Activated naive CD8-positive, alpha-beta T cell (primary cell): ENCODE results near the gene MAN1A2.

Experiments used
- H3K27ac Mint-ChIP-seq: one replicate; pipeline ENCODE4 v1.8.0; 2021; ENCODE audit warnings: mixed read lengths
- H3K27me3 Mint-ChIP-seq: one replicate; pipeline ENCODE4 v1.8.0; 2021; ENCODE audit warnings: mixed read lengths
- H3K36me3 Mint-ChIP-seq: one replicate; pipeline ENCODE4 v1.8.0; 2021; ENCODE audit warnings: mixed read lengths
- H3K4me1 Mint-ChIP-seq: one replicate; pipeline ENCODE4 v1.8.0; 2021; ENCODE audit warnings: low read depth, mixed read lengths
- H3K4me3 Mint-ChIP-seq: one replicate; pipeline ENCODE4 v1.8.0; 2021; ENCODE audit warnings: mild to moderate bottlenecking, mixed read lengths
- H3K9me3 Mint-ChIP-seq: one replicate; pipeline ENCODE4 v1.8.0; 2021; ENCODE audit warnings: low read depth, mixed read lengths

Gene MAN1A2

DNA sequence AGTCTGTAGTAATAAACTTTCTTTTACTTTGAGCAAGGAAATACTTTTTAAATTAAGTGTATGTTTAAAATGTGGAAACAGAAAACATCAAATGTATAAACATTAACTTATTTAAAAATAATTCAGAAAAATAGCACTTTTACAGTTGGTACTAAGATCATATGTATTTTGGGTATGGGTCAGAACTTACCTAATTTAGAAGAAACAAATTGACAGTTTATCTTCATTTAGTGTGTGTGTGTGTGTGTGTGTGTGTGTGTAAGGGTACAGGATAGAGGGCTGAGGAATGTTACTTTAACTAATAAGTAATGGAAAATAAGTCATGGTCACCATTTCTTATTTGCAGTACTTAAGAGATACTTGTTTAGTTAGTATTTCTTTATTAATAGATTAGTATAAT lies 3.3 kb downstream of the MAN1A2 start:
- H3K36me3 Mint-ChIP-seq = peaks cover 4% of the 10 kb centered on the region
- H3K4me3 Mint-ChIP-seq = peak overlapping the region; percentile 96
- no peaks in the 10 kb centered on the region for H3K9me3 Mint-ChIP-seq
- H3K27me3 Mint-ChIP-seq = no peaks in the 10 kb centered on the region
- H3K27ac Mint-ChIP-seq = no peak overlapping the region
- peaks cover 70% of the 10 kb centered on the region for H3K4me1 Mint-ChIP-seq

DNA sequence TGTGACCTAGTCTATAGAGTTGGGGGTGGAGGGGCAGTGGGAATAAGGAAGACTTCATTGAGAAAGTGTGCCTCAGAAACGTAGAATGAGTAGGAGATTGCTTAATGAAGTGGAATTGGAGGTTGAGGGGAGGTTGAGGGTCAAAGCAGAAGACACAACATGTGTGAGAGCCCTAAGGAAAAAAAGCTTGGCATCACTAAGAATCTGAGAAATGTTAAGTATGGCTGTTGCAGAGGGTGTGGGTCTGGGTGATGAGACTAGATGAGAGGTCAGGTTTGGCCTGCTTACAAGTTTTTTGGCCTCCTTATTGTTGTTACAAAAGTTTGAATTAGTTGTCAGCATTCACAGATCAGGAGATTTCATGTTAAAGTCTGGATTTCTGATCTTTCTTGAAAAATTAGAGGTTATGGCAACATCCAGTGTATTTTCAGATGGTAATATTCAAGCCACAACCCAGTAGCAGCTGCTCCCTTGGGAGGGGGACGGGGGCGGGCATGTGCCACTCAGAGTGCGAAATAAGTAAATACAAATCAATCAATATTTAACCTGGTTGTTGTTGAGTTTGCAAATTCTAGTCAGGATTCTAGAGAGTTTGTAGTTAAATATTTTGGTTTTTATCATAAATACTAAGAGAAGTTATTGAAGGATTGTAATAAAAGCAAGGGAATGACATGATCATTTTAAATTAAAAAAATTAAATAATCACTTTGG lies 4.3 kb downstream of the MAN1A2 start:
- no peaks in the 10 kb centered on the region for H3K27me3 Mint-ChIP-seq
- H3K4me1 Mint-ChIP-seq = peaks cover 67% of the 10 kb centered on the region
- H3K9me3 Mint-ChIP-seq = peaks cover 4% of the 10 kb centered on the region
- peak overlapping the region; percentile 72 for H3K4me3 Mint-ChIP-seq
- peaks cover 8% of the 10 kb centered on the region for H3K36me3 Mint-ChIP-seq
- no peak overlapping the region for H3K27ac Mint-ChIP-seq

DNA sequence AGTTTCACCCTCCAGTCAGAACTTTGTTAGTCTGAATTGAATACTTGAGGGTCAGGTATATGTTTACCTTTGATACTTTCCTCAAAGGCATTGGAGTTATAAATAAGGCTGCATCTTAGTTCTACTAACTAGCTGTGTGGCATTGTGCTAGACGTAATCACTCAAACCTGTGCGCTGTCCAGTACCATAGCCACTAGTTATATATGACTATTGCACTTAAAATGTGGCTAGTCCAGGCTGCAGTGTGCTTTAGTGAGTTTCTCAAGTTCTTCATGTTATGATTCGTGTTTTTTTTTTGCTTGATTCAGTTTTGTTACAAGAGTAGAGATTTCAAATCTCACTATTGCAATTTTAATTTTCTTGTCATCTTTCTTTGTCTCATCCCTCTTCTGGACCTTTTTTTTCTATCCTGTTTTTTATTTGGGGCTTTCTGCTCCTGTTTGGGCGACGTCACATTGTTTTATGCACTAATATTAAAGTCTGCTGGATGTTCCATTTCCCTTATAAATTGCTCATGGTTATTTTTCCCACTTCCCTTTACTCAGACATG lies 5.7 kb downstream of the MAN1A2 start:
- peak overlapping the region; percentile 34 for H3K27ac Mint-ChIP-seq
- peaks cover 5% of the 10 kb centered on the region for H3K9me3 Mint-ChIP-seq

DNA sequence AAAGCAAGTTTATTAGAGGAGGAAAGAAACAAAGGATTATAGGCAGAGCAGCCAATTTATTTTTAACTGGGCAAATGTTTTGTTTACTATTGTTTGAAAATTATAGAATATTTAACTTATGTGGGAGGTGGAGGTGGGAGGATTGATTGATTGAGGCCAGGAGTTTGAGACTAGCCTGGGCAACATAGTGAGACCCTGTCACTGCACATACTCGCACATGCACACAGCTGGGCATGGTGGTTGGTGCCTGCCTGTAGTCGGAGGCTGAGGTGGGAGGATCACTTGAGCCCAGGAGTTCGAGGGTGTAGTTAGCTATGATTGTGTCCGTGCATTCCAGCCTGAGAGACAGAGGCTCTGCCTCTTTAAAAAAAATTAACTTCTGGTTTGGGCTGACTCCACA lies 6.7 kb downstream of the MAN1A2 start:
- H3K4me3 Mint-ChIP-seq = no peak overlapping the region
- peaks cover 62% of the 10 kb centered on the region for H3K4me1 Mint-ChIP-seq

More for the DNA sequence above, 5.7 kb downstream of the MAN1A2 start:
- Mint-ChIP-seq H3K4me3 (no peak overlapping the region), H3K27me3 (no peaks in the 10 kb centered on the region), H3K36me3 (peaks cover 9% of the 10 kb centered on the region), H3K4me1 (peaks cover 64% of the 10 kb centered on the region)

DNA sequence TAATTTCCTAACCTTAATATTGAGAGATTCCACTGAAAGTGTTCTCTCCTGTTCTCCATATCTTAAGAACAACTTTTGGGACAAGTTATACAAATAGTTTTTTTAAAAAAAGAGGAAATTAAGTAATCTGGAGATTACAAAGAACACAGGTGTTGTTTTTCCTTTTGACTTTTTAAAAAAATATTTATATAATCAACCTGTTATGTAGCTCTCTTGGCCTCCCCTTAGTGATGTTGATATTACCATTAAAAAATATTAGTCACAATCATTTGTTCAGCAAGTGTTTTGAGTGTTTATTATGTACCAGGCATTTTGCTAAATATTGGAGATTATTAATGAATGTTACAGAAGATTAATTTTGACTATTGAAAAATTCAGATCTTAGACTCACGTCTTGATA lies 8.1 kb downstream of the MAN1A2 start:
- Mint-ChIP-seq H3K27me3 (no peaks in the 10 kb centered on the region), H3K36me3 (peaks cover 12% of the 10 kb centered on the region), H3K4me3 (no peak overlapping the region)

More for the DNA sequence above, 6.7 kb downstream of the MAN1A2 start:
- Mint-ChIP-seq H3K27ac (no peak overlapping the region), H3K27me3 (no peaks in the 10 kb centered on the region), H3K9me3 (peaks cover 5% of the 10 kb centered on the region), H3K36me3 (peaks cover 9% of the 10 kb centered on the region)

DNA sequence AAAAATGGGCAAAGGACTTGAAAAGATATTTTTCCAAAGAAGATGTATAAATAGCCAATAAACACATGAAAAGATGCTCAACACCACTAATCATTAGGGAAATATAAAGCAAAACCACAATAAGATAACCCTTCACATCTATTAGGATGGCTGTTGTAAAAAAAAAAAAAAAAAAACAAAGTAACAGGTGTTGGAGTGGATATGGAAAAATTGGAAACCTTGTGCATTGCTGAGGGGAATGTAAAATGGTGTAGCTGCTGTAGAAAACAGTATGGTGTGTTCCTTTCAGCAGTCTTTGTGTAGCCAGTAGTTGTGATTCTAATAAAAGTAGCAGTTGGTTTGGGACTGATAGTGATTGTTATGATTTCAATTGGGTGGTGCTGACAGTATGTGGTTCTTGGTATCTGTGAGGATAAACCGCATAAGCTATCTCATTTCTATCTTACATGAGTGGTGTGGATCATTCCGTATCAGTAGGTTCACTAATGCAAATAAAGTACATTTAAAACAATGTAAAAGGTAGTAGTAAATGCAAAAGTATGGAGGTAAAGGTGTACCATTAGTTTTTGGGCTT lies 19.9 kb downstream of the MAN1A2 start:
- peaks cover 73% of the 10 kb centered on the region for H3K4me1 Mint-ChIP-seq
- no peaks in the 10 kb centered on the region for H3K27me3 Mint-ChIP-seq
- H3K9me3 Mint-ChIP-seq = peaks cover 19% of the 10 kb centered on the region
- H3K36me3 Mint-ChIP-seq = peaks cover 7% of the 10 kb centered on the region
- H3K4me3 Mint-ChIP-seq = no peak overlapping the region
- no peak overlapping the region for H3K27ac Mint-ChIP-seq

More for the DNA sequence above, 8.1 kb downstream of the MAN1A2 start:
- Mint-ChIP-seq H3K4me1 (peaks cover 58% of the 10 kb centered on the region), H3K27ac (no peak overlapping the region), H3K9me3 (peaks cover 5% of the 10 kb centered on the region)

DNA sequence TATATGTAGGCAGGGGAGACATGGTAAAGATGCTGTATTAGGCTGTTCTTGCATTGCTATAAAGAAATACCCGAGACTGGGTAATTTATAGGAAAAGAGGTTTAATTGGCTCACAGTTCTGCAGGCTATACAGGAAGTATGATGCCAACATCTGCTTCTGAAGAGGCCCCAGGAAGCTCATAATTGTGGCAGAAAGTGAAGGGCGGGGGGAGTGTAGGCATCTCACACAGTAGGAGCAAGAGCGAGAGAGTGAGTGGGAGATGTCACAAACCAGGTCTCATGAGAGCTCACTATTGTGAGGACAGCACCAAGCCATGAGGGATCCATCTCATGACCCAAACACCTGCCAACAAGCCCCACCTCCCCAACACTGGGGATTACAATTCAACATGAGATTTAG lies 21.1 kb downstream of the MAN1A2 start:
- no peak overlapping the region for H3K4me3 Mint-ChIP-seq
- H3K27me3 Mint-ChIP-seq = no peaks in the 10 kb centered on the region
- H3K4me1 Mint-ChIP-seq = peaks cover 83% of the 10 kb centered on the region
- H3K27ac Mint-ChIP-seq = peak overlapping the region; percentile 22
- H3K36me3 Mint-ChIP-seq = peaks cover 4% of the 10 kb centered on the region
- peaks cover 15% of the 10 kb centered on the region for H3K9me3 Mint-ChIP-seq

DNA sequence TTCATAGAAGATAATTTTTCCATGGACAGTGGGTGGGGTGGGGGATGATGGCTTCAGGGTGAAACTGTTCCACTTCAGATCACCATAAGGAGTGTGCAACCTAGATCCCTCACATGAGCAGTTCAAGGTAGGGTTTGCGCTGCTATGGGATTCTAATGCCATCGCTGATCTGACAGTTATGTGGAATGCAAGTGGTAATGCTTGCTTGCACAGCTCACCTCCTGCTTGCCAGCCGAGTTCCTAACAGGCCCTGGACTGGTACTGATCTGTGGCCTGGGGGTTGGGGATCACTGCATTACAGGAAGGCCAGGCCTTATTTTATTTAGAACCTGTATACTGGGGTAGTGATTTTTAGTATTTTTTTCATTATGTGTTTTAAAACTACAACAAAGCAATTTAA lies 22.0 kb downstream of the MAN1A2 start:
- Mint-ChIP-seq H3K4me3 (no peak overlapping the region), H3K36me3 (no peaks in the 10 kb centered on the region), H3K27ac (no peak overlapping the region), H3K9me3 (peaks cover 9% of the 10 kb centered on the region), H3K27me3 (no peaks in the 10 kb centered on the region), H3K4me1 (peaks cover 88% of the 10 kb centered on the region)

DNA sequence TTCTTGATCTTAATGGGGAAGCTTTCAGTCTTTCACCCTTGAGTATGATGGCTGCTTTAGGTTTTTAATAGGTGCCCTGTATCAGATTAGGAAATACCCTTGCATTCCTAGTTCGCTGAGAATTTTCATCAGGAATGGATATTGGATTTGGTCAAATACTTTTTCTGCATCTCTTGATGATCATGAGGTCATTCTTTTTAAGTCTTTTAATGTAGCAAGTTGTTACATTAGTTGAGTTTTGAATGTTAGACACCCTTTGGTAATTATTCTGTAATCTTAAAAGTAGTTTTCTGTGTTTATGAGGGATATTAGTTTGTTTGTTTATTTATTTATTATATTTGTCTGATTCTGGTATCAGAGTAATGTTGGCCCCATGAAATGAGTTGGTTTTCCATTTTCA lies 22.5 kb downstream of the MAN1A2 start:
- Mint-ChIP-seq H3K36me3 (no peaks in the 10 kb centered on the region), H3K4me1 (peaks cover 89% of the 10 kb centered on the region), H3K4me3 (no peak overlapping the region), H3K27me3 (no peaks in the 10 kb centered on the region), H3K27ac (no peak overlapping the region), H3K9me3 (peaks cover 6% of the 10 kb centered on the region)

DNA sequence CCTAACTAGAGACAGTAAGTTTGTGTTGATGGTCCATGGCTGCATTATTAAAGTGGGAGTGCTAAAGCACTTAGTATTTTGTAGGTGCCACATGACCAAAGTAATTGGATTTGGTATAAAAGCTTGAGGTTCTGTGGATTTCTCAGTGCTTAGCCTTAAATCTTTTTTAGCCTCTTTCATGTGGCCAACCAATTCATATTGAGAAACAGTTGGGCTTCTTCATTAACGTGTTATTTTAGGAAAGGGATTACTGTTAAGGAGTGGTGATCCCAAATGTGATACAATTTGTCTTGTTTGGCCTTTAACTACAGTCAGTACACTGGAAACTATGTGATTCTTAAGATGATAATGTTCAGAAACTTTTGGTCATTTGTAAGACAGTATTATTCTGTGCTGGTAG lies 25.5 kb downstream of the MAN1A2 start:
- Mint-ChIP-seq H3K36me3 (no peaks in the 10 kb centered on the region), H3K4me3 (no peak overlapping the region), H3K27ac (no peak overlapping the region), H3K9me3 (peaks cover 6% of the 10 kb centered on the region), H3K4me1 (peaks cover 81% of the 10 kb centered on the region), H3K27me3 (no peaks in the 10 kb centered on the region)

DNA sequence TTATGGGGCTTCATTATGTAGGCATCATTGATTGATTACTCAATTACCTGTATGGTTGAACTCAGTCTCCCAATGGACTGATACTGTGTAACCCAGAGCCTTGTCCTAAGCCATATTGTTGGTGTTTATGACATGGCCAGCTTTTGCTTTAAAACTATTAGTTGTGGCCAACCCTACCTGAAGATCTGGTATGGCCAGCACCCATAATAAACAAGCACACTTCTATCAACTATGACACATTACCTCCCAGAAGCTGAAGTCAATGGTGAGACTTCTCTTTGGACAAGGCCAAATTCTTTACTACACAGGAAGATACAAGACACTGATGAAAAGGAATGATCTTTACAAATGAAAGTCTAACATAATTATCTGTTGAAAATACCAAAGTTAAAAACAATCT lies 28.8 kb downstream of the MAN1A2 start:
- peaks cover 9% of the 10 kb centered on the region for H3K36me3 Mint-ChIP-seq
- no peak overlapping the region for H3K4me3 Mint-ChIP-seq
- no peaks in the 10 kb centered on the region for H3K27me3 Mint-ChIP-seq
- H3K9me3 Mint-ChIP-seq = peaks cover 3% of the 10 kb centered on the region
- peaks cover 76% of the 10 kb centered on the region for H3K4me1 Mint-ChIP-seq
- H3K27ac Mint-ChIP-seq = no peak overlapping the region

DNA sequence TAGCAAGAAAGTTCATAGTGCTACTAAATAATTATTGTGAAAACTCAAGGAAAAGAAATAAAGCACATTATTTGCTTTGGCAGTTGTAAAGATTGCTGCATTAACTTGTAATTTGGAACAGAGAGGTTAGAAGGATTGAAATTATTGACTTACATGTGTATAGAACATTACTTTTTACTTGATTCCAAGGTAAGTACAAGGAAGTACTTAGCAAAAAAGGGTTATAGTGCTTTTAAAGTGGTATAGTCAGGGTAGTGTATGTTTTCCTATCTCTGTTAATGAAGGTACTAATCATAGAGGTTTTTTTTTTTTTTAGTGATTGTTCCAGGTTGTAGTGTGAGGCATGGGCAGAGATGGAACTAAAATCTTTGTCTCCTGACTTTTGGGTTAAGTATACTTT lies 29.4 kb downstream of the MAN1A2 start:
- peaks cover 3% of the 10 kb centered on the region for H3K9me3 Mint-ChIP-seq
- peaks cover 13% of the 10 kb centered on the region for H3K36me3 Mint-ChIP-seq
- H3K27me3 Mint-ChIP-seq = no peaks in the 10 kb centered on the region
- no peak overlapping the region for H3K4me3 Mint-ChIP-seq
- peaks cover 75% of the 10 kb centered on the region for H3K4me1 Mint-ChIP-seq
- no peak overlapping the region for H3K27ac Mint-ChIP-seq

DNA sequence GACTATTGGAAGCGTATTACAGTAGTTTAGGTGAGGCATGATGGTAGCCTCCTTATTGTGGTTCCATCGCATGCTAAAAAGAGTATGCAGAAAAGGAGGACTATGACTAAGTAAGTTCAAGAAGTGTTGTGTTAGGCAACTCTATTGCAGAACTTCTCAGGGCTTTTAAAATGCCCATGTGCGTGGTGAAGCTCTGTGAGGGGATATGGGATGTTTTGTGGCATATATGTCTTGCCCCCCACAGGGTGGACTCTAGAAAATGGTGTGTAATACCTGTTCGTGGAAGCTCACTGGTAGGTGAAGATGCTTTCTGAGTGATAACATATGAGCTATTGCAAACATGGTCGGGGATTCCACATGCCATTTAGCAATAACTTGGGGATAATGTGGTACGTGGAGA lies 31.7 kb downstream of the MAN1A2 start:
- no peak overlapping the region for H3K27ac Mint-ChIP-seq
- peaks cover 27% of the 10 kb centered on the region for H3K36me3 Mint-ChIP-seq
- peaks cover 55% of the 10 kb centered on the region for H3K4me1 Mint-ChIP-seq
- H3K9me3 Mint-ChIP-seq = peaks cover 7% of the 10 kb centered on the region
- no peak overlapping the region for H3K4me3 Mint-ChIP-seq
- no peaks in the 10 kb centered on the region for H3K27me3 Mint-ChIP-seq

DNA sequence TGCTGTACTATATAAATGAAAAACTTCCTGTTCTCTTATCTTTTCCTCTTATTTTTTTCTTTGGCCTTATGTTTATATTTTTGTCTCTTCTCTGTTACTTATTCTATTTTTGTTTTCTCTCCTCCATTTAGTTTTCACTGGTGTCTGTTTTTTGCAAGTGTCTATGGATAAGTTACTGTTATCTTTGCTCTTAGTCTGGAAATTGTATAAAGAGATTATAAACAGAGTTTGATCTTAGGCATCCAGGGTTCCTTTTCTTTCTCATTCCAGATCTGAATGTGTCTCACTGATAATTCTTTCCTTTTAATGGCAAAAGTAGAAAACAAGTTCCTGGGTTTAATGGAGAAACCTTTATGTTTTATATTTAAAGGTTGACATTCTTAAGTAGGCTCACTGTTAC lies 34.5 kb downstream of the MAN1A2 start:
- no peaks in the 10 kb centered on the region for H3K27me3 Mint-ChIP-seq
- H3K4me1 Mint-ChIP-seq = peaks cover 37% of the 10 kb centered on the region
- peaks cover 7% of the 10 kb centered on the region for H3K9me3 Mint-ChIP-seq
- peaks cover 39% of the 10 kb centered on the region for H3K36me3 Mint-ChIP-seq
- H3K27ac Mint-ChIP-seq = no peak overlapping the region
- H3K4me3 Mint-ChIP-seq = no peak overlapping the region

DNA sequence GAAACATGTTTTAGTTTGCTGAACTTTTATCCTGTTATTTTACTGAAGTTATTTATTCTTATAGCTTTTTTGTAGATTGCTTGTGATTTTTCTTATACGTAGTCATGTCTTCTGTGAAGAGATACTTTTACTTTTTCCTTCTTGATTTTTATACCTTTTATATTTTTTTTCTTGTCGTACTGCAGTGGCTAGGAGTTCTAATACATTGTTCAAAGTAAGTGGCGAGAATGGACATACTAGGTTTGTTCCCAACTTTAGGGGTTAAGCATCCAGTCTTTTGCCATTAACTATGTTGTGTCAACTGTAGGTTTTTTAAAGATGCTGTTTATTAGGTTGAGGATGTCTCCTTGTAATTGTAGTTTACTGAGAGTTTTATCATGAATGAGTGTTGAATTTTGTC lies 36.3 kb downstream of the MAN1A2 start:
- H3K27ac Mint-ChIP-seq = no peak overlapping the region
- H3K36me3 Mint-ChIP-seq = peaks cover 43% of the 10 kb centered on the region
- H3K4me1 Mint-ChIP-seq = peaks cover 32% of the 10 kb centered on the region
- no peak overlapping the region for H3K4me3 Mint-ChIP-seq
- H3K27me3 Mint-ChIP-seq = no peaks in the 10 kb centered on the region
- peaks cover 4% of the 10 kb centered on the region for H3K9me3 Mint-ChIP-seq
